HG02938 (cell line): ENCODE measurements around the gene PLBD1.

Experiments
- ATAC-seq: cut with Tn5 transposase; IDR thresholded peaks from one replicate; pipeline ENCODE4 v1.9.1; 2021; ENCODE audit warnings: mild to moderate bottlenecking, moderate library complexity; ENCODE audit not compliant: unreplicated experiment

The PLBD1 gene

DNA sequence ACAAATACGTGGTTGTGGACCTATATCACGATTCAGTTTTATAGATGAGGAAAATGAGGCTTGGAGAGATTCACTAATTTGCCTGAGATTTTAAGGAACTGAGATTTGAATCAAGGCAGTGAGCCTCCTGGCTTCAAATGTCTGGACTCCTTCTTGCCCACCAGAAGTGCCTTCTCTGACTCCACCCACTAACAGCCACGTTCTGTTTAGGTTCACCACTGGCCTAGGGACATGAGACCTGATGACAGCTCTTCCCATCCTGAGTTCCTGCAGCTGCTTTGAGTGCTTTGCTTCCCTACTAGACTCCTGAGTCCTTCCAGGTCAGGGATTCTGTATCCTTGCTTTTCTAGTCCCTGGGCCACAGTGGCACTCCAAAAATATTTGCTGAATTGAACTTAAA, 57.1 kb downstream of the PLBD1 start:
- no peak for ATAC-seq

- ATAC-seq: no peak
These were observed 61.8 kb downstream of the PLBD1 start for GRCh38 chr12:14505626-14506596.

- ATAC-seq: no peak
These were observed 72.4 kb downstream of the PLBD1 start for GRCh38 chr12:14495326-14495725.

DNA sequence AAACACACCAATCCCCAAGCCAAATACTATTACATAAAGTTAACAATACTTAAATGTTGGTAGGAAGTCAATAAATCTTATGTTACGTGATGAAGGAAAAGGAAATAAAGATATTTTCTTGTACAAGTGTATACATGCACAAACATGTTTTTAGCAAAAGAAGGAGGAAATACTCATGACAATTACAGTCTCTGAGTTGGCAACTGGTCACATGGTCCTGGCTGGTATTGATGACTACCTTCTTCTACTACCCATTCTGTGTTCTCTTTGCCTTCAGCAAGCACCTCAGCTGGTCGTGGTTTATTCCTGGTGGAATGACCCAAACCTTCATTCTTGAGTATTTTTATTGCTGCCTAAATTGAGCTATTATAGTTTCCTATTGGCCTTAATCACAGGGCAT, 84.8 kb downstream of the PLBD1 start:
- no peak for ATAC-seq

- ATAC-seq: no peak
These were observed 85.3 kb downstream of the PLBD1 start for GRCh38 chr12:14482361-14482760.

GRCh38 chr12:14481201-14481600, 86.5 kb downstream of the PLBD1 start:
- ATAC-seq: no peak

DNA sequence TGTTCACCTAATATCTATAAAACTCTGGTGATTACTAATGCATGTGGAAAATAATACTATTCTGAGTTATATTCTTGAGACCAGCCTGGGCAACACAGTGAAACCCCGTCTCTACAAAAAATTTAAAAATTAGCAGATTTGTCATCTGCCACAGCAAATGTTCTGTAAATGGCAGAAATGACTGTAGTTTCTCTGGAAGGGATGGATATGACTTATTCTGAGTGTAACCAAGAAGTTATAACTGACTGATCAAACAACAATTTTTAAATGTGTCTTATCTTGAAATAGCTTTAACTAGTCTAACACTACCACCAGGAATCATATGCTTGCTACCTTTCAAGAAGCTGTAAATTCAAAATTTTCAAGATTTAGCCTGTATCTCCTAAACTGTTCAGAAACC, 88.7 kb downstream of the PLBD1 start:
- no peak for ATAC-seq

- ATAC-seq: no peak
These were observed 93.9 kb downstream of the PLBD1 start for GRCh38 chr12:14473707-14474287.

- ATAC-seq: no peak
These were observed 96.2 kb downstream of the PLBD1 start for GRCh38 chr12:14471497-14471896.

GRCh38 chr12:14460212-14460841, 107.4 kb downstream of the PLBD1 start:
- no peak for ATAC-seq

DNA sequence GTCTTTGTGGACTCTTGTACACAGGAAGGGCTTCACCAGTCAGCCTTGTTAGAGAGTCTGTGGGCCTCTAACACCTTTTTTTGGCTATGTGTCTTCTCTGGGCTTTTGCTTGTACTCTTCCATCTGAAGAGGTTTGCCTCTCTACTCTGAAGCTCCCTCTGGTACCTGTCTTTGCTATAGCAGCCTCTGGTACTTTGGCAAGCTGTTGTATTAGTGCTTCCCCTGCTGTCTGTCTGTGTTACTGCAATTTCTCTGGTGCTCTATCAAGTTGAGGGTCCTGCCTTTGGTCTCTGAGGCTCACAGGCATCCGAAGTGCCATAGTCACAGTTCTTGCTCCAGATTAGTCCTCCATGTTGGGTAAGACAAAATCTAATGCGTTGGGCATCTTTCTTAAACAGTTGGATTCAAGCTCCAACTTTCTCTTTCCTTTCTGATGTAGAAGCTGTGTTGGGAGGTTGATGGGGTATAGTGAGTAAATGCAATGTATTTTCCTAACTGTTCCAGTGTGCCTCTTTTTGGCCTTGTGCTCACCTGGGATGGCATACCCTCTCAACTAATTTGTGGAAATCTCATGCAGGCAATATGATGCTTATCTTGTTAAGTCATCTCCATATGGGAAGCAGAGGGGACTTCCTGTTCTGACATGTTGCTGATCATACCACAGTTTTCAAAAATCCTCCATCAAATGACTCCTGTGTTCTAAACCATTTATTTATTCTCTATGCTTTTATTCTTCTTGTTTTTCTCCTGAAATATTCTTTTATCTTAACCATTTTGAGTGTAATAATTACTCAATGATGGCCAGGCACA, 113.4 kb downstream of the PLBD1 start:
- no peak for ATAC-seq
